Cardiac fibroblast (primary cell): ENCODE data around the gene GATA2.

Experiments
- DNase-seq, 2 donors: peaks; one replicate each; pipeline versions ENCODE4 v3.0.0 to v3.0.0-alpha.2; 2010; ENCODE audit warnings: low read depth in 2 of 2
- H3K4me3 ChIP-seq, 2 donors: replicated peaks in 1 of 2; 1 replicate in 1 of 2; 2 replicates in 1 of 2; pipeline ENCODE4 v1.5.1; 2011; ENCODE audit warnings: low read depth in 2 of 2, low read length in 2 of 2, mild to moderate bottlenecking in 2 of 2, moderate library complexity in 1 of 2
- TF ChIP-seq, protein P1 (sequence below): IDR thresholded peaks from one replicate; pipeline ENCODE4 v1.5.1; 2011; ENCODE audit warnings: low read depth, mild to moderate bottlenecking, low read length, inconsistent platforms

The GATA2 gene

DNA sequence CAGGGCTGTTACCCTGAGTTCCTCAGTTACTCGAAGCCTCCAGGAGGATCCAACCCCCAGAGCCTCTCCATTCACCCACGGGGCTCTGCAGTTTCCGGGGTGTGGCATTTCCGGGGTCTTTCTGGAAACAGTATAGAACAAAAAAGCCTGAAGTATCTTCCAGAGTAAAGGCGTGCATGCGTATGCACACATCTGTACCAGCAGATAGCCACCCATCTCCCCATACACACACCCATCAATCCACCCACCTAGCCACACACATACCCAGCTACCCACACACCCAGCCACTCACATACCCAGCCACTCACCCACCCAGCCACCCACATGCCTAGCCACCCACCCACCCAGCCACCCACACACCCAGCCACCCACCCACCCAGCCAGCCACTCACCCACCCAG, 23.4 kb downstream of the GATA2 start:
- DNase-seq = no peak
- TF ChIP-seq, protein P1, sequence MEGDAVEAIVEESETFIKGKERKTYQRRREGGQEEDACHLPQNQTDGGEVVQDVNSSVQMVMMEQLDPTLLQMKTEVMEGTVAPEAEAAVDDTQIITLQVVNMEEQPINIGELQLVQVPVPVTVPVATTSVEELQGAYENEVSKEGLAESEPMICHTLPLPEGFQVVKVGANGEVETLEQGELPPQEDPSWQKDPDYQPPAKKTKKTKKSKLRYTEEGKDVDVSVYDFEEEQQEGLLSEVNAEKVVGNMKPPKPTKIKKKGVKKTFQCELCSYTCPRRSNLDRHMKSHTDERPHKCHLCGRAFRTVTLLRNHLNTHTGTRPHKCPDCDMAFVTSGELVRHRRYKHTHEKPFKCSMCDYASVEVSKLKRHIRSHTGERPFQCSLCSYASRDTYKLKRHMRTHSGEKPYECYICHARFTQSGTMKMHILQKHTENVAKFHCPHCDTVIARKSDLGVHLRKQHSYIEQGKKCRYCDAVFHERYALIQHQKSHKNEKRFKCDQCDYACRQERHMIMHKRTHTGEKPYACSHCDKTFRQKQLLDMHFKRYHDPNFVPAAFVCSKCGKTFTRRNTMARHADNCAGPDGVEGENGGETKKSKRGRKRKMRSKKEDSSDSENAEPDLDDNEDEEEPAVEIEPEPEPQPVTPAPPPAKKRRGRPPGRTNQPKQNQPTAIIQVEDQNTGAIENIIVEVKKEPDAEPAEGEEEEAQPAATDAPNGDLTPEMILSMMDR = no peak
- H3K4me3 ChIP-seq = no peak overlapping the region

- no peak for DNase-seq
- H3K4me3 ChIP-seq = no peak overlapping the region
- TF ChIP-seq, protein P1 = no peak
Observed at GRCh38 chr3:128468791-128469527, 24.0 kb downstream of the GATA2 start.

DNA sequence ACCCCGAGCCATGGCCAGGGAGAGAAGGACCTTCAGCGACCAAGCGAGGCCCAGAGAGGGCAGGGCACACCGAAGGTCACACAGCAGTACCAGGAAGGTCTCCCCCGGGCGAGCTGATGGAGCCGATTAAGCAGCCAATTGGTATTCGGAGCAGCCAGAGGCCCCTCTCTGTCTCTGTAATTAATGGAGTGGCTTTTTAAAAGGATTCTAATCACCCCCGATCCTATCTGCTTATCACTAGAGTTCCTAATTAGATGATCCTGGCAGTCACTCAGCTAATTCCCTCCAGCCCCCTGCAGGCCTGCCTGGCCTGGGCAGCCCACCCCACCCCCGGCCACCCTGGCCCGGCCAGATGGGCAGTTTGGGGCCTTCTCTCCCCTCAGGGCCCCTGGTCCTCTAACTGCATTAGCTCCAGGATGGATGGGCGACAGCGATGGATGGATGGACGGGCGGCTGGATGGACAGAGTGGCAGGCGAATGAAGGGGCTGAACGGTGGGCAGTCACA, 24.7 kb downstream of the GATA2 start:
- TF ChIP-seq, protein P1 = no peak
- DNase-seq = no peak
- H3K4me3 ChIP-seq = no peak overlapping the region

- no peak within 1 kb of the TSS for H3K4me3 ChIP-seq
- no peak for DNase-seq
- TF ChIP-seq, protein P1 = no peak
Observed at GRCh38 chr3:128466840-128467541, 26.0 kb downstream of the GATA2 start, which contains the start of gene DNAJB8. TSS of gene DNAJB8 (minus strand) at chr3:128466890. CDS start at chr3:128463245, 3,645 bp downstream.

DNA sequence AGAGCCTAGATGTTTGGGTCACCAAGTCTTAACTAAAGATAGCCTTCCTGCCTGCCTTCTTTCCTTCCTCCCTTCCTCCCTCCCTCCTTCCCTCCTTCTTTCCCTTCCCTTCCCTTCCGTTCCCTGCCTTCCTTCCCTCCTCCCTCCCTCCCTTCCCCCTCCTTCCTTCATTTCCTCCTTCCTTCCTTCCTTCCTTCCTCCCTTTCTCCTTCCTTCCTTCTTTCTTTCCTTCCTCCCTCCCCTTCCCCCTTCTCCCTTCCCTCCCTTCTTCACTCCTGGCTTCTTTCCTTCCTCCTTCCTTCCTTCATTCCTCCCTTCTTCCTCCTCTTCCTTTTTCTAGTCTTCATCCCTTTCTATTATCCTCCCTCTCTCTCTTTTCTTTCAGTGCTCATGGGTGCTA, 28.3 kb downstream of the GATA2 start:
- TF ChIP-seq, protein P1 = no peak
- H3K4me3 ChIP-seq = no peak overlapping the region
- no peak for DNase-seq

- TF ChIP-seq, protein P1 = peak; percentile 17
- H3K4me3 ChIP-seq = no peak overlapping the region
- DNase-seq = no peak
Observed at GRCh38 chr3:128464188-128464587, 28.8 kb downstream of the GATA2 start.
